ENCODE data around the gene XRCC4.
A peak's percentile ranks its signal among the peaks of the same experiment; 100 is the strongest.

Gene XRCC4

DNA sequence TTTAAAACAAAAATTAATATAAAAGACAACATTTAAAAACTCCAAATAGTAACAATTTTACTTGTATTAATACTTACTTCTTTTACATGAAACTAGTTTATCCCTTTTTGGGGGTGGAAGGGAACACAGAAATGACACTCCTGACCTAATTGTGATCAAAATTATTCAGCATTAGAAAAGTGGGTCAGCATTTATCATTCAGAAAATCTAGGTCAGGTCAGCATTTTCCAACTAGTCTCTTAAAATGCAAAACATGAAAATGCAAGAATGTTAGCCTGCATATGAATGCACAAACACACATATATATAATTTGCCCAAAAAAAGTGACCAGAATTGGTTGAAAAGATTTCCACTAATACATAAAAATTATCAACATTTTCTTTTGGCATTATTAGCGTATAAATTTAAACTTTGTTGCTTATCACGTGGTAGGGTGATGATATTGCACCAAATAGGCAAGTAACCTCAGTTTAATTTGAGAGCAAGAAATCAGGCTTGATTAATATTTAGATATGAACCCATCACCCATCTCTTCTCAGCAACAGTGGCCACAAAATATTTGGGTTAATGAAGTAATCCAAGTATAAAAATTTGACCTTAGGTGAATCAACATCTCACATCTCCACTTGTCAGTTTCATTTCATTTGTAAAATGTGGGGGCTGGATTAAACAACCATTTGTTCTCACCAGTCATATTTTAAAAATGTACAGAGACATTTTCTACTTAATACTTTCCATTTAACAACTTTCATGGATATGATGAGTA lies 5.9 kb upstream of the XRCC4 start:
- no peak for DNase-seq

GRCh38 chr5:83072966-83073365 lies 4.4 kb upstream of the XRCC4 start:
- DNase-seq = no peak

- DNase-seq = no peak
Observed at GRCh38 chr5:83077662-83078261, 415 bp downstream of the XRCC4 start.

DNA sequence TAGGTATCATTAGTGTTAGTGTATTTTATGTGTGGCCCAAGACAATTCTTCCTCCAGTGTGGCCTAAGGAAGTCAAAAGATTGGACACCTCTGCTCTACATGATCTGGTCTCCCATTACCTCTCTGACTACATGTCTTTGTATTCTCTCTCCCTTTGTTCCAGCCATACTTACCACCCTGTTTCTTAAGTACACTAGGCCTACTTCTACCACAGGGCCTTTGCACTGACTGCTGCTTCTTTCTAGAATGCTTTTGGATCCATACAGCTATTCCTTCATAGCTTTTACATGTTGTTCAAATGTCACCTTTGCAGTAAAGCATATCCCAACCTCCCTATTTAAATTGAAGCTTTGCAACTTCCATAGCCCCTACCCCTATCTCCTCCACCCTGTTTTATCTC lies 5.4 kb downstream of the XRCC4 start:
- DNase-seq = no peak

DNA sequence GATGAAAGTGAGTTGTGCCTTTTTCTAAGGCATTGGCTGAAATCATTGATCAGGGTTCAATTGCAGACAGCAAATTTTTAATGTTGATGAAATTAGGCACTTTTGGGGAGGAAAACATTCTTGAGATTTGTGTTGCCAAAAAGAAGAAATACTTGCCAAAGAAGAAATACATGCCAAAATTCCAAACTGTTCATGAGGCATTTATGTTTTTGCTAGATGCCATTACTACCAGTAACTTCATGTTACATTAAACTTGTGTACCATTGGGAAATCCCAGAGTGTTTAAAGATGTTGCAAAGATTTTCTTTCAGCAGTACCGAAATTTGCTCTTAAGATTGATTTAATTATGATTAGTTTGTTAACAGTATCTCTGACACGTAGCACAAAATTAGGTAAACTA lies 7.0 kb downstream of the XRCC4 start:
- no peak for DNase-seq

GRCh38 chr5:83085106-83085505 lies 7.8 kb downstream of the XRCC4 start:
- DNase-seq = peak; percentile 26

DNA sequence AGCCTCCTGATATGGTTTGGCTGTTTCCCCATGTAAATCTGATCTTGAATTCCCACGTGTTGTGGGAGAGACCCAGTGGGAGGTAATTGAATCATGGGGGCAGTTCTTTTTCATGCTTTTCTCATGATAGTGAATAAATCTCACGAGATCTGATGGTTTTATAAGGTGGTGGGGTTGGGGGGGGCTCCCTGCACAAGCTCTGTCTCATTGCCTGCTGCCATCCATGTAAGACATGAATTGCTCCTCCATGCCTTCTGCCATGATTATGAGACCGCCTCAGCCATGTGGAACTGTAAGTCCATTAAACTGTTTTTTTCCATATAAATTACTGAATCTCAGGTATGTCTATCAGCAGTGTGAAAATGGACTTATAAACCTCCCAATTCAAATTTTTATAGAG lies 12.8 kb downstream of the XRCC4 start:
- DNase-seq = no peak

- DNase-seq = no peak
Observed at GRCh38 chr5:83092619-83093018, 15.3 kb downstream of the XRCC4 start.

DNA sequence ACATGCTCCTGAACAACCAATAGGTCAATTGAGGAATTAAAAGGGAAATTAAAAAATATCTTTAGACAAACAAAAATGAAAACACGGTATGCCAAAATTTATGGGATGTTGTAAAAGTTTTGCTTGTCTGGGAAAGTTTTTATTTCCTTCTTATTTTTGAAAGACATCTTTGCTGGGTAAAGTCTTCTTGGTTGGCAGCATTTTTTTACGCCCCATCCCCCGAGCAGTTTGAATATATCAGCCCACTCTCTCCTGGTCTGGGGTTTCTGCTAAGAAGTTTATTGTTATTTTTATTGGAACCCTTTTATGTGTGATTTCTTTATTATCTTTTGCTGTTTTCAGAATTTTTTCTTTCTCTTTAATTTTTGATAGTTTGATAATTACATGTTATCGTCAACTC lies 16.3 kb downstream of the XRCC4 start:
- no peak for DNase-seq

- no peak for DNase-seq
Observed at GRCh38 chr5:83095163-83095956, 18.0 kb downstream of the XRCC4 start.

GRCh38 chr5:83095957-83096539 lies 18.7 kb downstream of the XRCC4 start:
- no peak for DNase-seq

DNA sequence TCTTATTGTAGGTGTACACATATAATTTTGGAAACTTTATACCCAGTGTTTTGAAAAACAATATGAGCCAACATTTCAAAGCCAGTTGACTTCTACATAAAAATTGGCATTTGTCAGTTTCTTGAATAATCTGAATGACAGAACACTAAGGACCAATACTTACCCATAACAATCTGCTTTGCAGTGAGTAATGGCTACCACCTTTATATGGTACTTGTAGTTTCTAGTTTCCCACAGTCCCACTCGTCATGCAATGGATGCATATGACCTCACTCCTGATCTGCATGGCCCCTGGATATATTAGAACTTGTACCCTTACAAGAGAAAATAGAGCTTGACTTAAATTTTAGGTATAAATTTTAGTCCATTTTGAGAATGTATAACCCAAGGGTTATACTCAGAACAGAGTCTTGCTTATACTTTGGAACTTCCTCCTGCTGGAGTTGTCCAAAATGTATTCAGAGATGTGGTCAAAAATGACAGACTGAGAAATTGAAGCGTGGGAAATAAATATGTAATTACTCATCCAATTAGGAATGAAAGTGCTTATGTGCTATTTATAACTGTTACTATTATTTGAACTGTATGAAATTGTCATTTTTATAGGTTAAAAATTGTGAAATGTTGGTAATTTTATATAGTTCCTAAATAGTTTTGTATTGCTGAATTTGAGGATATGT lies 19.5 kb downstream of the XRCC4 start:
- DNase-seq = no peak

DNA sequence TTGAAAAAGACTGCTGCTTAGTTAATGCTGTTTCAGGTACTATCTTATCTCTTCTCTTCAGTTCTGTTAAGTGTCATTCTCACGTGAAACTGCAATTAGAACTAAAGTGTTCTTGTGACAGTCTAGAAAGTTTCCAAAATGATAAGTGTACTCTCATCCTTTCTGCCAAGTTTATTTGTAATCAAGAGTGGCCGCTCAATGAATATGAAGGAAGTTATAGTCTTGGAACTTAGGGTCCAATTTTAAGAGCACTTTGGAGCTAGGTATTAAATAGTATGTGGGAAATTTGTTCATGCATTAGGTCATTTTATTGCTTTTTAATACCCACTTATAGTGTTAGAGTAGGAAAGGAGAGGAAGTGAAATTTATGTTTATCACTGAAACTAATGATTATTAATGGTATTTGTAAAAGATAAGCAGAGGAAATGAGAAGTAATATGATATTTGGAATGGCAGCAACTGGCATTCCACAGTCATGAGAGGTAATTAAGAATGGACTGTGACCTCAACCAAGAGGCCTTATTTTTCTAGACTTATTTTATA lies 20.4 kb downstream of the XRCC4 start:
- no peak for DNase-seq

DNA sequence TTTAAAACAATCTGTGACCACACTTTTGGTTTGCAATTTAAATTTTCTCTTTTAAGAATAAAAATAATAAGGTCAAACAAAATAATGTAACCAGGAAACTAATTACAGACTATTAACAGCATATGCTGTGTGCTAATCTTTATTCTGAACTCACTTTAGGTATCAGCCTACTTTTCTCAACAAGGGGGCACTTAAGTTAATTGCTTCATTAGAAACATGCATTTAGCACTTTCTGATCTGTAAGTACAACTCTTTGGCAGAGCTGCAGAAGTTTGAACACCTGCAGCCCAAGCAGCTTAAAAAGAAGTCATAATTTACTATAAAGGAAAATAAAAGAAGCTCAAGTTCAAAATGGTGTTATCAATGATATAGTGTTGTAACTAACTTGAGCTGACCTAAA lies 21.7 kb downstream of the XRCC4 start:
- DNase-seq = no peak

GRCh38 chr5:83099445-83099844 lies 22.1 kb downstream of the XRCC4 start:
- DNase-seq = no peak

DNA sequence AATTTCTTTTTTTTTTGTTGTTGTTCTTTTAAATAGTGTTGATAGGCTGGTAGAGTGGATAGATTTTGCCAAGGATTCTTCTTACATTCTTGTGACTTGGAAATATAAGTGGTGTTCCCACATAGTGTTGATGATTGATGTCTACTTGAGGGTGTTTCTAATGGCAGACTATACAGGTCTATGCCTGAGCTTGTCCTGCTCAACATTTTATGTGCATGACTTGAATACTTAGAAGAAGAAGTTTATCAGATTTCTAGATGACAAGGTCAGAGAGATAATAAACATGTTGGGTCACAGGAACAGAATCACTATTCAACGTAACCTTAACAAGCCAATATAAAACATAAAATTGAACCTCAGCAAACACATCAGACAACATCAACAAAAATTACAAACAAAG lies 24.2 kb downstream of the XRCC4 start:
- no peak for DNase-seq

- no peak for DNase-seq
Observed at GRCh38 chr5:83102364-83102980, 25.1 kb downstream of the XRCC4 start.

DNA sequence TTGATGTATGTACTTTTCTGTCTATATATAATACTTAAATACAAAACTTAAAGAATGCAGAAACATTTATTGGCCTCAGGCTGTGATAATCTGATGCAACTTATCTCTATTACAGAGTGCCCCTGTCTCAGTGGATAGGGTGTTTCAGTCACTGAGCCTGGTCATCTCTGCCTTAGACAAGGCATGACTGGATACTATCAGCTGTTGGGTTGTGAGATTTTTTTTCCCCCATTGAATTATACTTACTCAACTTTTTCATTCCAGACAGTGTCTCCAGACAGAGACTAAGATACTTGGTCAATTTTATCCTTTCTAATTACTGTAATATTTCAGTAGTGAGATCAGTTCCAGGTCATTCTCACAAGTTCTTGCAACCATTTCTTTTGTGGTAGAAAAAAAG lies 26.7 kb downstream of the XRCC4 start:
- no peak for DNase-seq

GRCh38 chr5:83107692-83108420 lies 30.5 kb downstream of the XRCC4 start:
- DNase-seq = no peak

- DNase-seq = no peak
Observed at GRCh38 chr5:83109380-83109779, 32.0 kb downstream of the XRCC4 start.

DNA sequence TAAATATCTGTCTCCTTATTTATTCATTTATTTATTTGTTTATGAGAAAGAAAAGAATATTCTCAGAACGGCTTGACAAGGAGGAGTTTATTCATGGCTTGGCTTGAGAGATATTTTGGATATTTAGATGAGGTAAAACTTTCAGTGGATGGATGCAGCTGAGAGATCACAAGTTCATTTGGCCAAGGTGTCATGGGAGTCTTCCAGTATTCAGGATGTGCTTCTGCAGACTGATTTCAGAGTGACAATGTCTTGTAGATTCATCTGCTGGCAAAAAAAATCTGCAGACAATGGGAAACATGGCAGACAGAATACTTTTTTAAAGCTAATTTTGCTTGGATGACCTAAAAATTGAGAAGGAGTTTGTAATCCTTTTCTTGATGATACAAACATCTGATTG lies 38.5 kb downstream of the XRCC4 start:
- DNase-seq = no peak

DNA sequence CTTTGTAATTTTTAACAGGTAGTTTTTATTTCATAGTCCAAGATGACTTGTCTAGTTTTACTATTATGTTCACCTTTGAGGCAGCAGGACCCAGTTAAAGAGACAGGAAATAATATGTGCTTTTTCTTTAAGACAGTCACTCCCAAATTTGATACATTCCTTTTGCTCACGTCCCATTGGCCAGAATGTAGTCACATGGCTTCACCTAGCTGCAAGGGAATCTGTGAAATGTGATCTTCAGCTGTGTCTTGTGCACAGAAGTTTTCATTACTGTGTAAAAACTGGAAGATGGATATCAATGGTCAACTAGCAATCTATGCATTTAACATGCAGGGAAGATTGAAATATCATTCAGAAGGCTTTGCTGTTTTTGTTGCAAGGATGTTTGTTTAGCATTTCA lies 41.1 kb downstream of the XRCC4 start:
- no peak for DNase-seq

Measured in COR-L47 (cell line).